GM21576 (cell line): ENCODE results near the gene MRI1.
A peak's percentile ranks its signal among the peaks of the same experiment; 100 is the strongest.
"Not testable (repeated sequence)": the region's sequence is repeated elsewhere in the genome, so short reads cannot be mapped to it uniquely, and the experiment has no call there.

Source experiments
- ATAC-seq: cut with Tn5 transposase; IDR thresholded peaks from one replicate; pipeline ENCODE4 v1.9.1; 2021; ENCODE audit warnings: mild to moderate bottlenecking, moderate library complexity; ENCODE audit not compliant: unreplicated experiment

Gene MRI1

DNA sequence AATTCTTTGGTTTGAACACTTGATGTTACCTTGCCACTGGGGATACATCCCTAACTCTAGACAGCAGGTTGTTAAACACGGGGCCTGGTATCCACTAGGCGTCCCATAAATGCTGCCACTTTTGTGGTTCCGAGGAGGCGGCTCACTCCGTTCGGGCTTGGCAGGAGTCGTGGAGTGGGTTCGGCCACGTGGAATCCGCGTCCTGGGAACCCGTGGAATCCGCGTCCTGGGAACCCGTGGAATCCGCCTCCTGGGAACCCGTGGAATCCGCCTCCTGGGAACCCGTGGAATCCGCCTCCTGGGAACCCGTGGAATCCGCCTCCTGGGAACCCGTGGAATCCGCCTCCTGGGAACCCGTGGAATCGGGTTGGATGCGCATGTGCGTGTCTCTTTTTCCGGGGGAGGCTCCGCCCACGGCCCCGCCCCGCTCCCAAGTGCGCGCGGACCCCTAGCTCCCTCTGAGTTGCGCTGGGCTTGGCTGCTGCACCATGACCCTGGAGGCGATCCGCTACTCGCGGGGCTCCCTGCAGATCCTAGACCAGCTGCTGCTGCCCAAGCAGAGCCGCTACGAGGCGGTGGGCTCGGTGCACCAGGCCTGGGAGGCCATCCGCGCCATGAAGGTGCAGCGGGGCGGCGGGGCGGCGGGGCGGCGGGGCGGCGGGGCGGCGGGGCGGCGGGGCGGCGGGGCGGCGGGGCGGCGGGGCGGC is at the start of gene MRI1:
Gene MRI1, plus strand, starts transcription at position 422 of the 707 bp plus-strand sequence. Its CDS starts 67 bp downstream, at position 489.
- no peak for ATAC-seq

DNA sequence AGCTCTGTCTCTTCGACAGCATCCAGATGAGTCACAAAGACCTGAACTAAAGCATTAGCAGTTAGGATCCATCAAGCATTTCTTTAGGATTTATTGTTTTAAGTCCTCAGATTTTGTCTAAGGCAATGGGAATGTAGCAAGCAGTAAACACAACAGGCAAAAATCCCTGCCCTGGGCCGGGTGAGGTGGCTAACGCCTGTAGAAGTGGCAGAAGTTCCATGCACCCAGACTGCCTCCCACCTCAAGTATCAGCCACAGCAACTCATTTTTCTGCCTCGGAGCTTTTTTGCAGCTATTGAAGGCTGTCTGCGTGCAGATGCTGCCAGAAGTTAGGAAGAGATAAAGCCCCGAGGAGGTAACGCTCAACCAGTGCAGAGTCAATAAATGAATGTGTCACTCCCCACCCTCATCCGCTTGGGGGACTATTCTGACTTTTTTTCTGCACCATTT is 47.1 kb upstream of the MRI1 start:
- ATAC-seq, result no peak

DNA sequence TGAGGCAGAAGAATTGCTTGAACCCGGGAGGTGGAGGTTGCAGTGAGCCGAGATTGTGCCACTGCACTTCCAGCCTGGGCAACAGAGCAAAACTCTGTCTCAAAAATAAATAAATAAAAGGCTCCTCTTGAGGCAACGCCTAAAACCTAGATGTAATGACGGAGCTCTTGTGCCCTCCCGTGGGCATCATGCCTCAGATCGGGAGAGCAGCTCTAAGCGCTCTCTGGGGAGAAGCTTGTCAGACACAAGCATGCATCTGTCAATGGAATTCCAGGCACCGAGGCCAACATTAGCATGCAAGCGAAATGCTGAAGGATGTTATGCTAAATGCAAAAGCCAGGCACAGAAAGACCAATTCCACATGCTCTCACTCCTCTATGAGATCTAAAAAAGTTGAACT is 45.6 kb upstream of the MRI1 start:
- ATAC-seq, result no peak

DNA sequence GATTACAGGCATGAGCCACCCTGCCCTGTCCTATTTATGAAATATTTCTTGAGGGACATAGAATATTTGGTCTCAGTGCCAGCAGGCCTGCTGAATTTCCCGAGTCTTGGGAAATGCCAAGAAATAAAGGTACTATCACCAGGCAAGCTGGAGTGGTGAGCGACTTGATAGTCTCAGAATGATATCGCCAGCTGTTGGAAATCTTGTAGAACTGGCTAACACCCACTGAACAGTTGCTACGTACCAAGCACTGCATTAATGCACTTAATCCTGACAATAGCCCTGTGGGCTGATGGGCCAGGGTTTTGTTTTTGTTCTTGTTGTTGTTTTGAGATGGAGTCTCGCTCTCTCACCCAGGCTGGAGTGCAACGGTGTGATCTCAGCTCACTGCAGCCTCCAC is 42.2 kb upstream of the MRI1 start:
- ATAC-seq, result no peak

DNA sequence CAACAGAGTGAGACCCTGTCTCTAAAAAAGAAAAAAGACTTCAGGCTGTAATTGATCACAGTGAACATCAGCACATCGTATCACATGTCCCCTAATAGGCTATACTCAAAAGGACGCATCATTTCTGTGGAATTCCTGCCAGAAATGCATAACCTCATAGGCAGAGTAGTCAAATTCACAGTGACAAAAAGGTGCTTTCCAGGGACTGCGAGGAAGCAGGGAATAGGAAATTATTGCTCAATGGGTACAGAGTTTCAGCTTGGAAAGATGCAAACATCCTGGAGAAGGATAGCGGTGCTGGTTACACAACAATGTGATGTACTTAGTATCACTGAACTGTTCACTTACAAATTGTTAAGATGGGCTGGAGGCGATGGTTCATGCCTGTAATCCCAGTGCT is 41.1 kb upstream of the MRI1 start:
- no peak for ATAC-seq

DNA sequence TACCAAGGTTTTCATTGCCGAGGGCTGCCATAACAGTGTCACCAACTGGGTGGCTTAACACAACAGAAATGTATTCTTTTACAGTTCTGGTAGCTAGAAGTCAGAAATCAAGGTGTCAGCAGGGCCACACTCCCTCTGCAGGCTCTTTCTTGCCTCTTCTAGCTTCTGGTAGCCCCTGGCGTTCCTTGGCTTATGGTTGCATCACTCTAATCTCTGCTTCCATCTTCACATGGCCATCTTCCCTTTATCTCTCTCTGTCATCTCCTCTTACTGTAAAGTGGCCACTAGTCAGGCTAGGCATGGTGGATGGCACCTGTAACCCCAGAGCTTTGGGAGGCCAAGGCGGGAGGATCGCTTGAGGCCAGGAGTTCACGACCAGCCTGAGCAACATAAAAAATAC is 38.0 kb upstream of the MRI1 start:
- no peak for ATAC-seq

DNA sequence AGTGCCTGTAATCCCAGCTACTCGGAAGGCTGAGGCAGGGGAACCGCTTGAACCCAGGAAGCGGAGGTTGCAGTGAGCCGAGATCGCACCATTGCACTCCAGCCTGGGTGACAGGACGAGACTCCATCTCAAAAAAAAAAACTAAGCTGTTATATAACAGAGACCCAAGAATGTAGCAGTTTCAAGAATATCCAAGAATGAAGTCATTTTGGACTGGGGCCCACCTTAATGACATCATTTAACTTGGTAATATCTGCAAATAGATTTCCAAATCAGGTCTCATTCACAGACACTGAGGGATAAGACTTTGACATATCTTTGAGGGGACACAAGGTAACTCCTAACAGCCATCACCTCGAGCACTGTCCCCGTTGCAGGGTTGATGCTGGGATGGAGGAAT is 36.5 kb upstream of the MRI1 start:
- ATAC-seq, result no peak

DNA sequence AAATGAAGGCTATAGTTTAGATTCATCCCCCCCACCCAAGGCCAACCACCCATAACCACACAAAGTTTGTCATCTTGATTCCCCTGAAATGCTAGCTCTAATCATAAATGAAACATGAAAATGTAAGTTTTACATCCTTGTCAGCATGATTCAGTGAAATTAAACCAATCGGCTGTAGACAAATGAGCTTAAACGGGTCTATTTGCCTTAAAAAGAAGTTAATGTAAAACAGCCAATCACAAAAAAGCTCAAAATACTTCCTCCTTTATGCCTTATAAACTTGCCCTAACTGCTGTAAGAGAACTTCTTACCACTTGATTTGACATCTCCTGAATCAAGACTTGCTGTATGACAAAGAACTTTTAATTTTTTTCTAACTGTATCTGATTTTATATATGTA is 34.5 kb upstream of the MRI1 start:
- no peak for ATAC-seq

DNA sequence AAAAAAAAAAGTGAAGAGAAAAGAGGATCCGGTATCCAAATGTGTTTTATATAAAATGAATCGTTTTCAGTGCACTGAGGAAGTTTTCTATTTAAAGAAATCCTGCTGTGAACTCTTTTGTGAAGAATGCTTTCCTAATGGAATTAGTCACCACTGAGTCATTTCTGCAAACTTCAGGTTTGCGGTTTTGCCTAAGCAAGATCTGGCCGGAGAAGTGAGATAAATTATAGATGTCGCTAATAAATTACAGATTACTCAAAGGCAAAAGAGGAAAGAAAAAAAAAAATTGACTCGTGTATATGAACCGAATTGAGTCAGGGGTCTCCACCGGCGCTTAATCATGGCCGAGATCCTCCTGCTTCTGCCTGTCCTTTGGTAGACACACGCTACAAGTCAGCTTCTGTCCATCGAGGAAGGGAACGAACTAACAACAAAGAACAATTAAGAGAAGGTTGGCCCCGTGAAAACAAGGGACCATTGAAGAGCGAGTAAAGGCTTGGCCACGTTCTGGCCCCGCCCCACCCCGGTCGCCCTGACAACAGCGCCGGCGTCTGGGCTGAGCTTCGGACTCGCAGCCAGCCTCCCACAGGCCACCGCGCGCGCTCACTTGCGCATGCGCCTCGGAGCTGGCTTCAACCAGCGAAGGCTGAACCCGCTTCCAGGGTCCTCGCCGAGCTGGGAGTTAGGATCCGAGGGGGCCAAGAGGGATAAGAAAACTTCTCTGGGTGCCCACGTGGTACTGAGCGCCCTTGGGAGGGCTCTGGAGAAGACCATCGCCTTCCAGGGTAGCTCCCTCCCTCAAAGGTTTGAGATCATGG is 33.0 kb upstream of the MRI1 start:
- ATAC-seq, result peak; percentile 97

DNA sequence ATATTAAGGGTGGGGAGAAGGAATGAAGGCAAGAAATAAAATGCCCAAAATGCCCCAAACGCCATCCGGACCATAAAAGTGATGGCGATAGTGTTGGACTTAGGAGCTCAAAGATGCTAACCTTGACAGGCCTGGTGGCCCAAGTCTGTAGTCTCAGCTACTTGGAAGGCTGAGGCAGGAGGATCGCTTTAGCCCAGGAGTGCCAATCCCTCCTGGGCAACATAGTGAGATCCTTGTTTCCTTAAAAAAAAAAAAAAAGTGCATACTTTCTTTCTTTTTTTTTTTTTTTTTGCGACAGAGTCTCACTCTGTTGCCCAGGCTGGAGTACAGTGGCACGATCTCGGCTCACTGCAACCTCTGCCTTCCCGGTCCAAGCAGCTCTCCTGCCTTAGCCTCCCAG is 32.0 kb upstream of the MRI1 start:
- ATAC-seq, result no peak

DNA sequence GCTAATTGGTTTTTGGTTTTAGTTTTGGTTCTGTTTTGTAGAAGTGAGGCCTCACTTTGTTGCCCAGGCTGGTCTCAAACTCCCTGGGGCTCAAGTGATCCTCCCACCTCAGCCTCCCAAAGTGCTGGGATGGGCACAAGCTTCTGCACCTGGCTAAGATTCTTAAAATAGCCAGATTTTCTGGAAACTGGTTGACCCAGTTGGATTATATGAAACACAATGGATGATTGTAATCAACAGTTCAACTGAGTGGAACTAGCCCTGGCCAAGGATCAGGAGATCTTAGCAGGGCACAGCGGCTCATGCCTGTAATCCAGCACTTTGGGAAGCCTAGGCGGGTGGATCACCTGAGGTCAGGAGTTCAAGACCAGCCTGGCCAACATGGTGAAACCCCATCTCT is 29.6 kb upstream of the MRI1 start:
- no peak for ATAC-seq

DNA sequence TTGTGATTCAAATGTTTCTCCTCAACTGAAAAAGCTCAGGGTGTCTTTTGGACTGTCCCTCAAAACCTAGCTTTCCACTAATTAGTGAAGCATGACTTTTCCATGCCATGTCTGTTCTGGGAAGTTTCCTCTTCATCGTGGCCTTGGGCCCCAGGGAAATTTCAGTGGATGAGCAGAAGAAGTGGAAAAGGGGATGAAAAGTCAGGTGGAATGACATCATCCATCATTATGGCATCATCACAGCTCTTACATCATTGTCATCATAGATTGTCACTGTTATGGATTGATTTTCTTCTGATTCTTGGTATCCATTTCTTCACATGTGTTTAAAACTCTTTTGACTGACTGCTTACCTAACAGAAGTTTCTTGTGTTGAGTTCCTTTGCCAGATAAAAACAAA is 26.2 kb upstream of the MRI1 start:
- ATAC-seq, result no peak

DNA sequence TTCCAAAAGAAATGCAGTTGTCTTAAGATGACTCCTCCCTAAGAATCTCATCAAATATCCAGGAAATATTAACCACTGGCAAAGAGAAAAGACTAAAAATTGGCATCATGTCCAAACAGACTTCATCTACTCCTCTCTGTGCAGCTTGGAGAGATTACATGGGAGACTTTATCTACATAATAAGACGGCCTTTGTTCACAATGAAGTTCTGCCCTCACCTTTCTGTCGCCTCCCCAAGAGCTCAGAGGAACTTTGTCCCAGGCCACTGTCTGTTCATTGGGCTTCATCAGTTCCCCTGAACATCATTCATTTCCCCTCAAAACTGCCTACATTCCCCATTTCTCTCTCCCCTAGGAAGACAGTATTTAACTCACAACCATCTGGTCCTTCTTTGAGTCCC is 22.4 kb upstream of the MRI1 start:
- ATAC-seq, result no peak

DNA sequence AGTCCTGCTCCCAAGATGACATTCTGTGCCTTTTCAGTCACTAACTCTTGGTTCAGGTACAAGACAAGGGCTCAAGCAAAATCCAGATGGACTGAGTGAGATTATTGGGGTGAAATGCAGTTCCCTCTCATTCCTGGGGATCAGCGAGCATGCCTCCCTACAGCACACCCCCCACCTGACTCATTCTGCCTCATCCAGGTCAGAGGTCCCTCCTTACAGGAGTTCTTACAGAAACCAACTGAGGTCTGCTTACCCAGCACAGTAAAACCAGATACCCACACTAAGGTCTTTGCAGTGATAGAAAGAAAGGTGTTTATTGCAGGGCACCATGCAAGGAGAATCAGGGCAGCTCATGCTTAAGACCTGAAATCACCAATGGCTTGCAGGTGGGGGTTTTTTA is 21.6 kb upstream of the MRI1 start:
- no peak for ATAC-seq

DNA sequence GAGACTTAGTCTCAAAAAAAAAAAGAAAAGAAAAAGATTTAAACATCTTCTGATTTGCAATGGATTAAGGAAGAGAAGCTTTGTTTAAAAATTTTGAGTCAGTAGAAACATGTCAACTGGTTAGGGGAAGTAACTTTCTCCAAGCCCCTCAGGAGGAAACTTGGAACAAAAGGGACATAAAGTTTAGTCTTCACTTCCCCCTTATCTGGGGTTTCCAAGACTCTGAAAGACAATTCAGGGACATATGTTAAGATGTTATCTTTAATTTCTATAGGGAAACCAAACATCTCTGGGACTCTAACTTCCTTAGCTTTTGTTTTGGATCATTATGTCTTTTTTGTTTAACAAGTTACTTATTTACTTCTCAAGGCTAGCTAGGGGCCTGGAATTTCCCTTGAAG is 20.1 kb upstream of the MRI1 start:
- no peak for ATAC-seq

DNA sequence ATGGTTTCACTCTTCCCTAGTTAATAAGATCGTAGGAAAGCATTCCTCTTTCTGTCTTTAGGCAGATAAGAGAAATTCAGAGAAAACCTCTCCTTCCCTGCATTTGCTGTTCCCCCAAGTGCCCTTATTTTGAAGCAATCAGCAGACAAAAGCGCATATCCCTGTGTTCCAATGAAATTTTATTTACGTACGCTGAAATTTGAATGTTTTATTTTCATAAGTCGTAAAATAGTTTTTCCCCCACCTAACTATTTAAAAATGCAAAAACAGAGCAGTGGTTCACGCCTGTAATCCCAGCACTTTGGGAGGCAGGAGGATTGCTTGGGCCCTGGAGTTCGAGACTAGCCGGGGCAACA is 17.2 kb upstream of the MRI1 start:
- no peak for ATAC-seq

DNA sequence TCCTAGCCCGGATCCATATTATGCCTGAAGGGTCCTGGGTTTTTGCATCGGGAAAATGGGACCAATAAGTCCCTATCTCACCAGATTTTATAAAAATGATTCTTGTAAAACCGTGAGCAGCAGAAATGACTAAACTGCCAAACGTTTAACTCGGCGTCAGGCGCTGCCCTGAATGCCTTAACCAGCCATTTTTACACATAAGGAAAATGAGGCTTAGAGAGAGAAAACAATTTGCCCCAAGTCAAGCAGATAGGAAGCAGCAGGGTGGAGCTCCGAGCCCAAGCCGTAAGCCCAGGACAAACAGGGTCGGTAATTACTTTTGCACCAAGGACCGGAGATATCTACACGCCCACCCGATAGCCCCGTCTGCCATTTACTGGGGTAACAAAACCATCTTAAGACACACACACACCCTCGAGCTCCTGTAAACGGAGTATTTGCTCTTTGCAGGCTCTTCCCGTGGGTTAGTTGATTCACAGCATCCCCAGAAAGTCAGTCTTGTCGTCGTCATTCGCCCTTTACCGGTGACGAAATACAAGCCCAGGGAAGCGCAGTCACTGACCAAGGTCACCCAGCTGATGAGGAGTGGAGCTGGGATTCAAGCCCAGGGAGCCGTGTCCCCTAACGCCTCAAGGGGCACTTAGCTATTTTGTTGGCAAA is 16.0 kb upstream of the MRI1 start:
- ATAC-seq, result no peak

DNA sequence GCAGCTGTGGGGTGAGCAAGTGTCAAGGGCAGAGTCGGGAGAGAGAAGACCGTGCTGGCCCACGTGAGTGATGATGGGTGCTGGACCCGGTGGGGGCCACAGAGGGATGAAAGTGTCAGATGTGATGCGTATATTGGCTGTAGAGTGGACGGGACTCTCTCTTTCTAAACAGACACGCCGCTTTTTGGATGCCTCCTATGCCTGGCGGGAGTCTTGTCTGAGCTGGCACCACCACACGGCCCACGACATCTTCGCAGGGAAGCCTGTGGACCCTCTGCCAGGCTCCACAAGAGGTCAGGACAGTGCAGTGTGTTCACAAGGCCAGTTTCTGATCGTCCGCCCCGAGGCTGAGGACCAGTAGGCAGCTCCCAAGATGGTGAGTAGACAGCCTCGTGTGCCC is 12.9 kb upstream of the MRI1 start:
- ATAC-seq, result no peak

DNA sequence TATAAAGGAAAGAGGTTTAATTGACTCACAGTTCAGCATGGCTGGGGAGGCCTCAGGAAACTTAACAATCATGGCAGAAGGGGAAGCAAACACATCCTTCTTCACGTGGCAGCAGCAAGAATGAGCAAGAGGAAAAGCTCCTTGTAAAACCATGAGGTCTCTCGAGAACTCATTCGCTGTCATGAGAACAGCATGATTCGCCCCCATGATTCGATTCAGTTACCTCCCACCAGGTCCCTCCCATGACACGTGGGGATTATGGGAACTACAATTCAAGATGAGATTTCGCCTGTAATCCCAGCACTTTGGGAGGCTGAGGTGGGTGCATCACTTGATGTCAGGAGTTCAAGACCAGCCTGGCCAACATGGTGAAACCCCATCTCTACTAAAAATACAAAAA is 10.7 kb upstream of the MRI1 start:
- not testable (repeated sequence) for ATAC-seq

DNA sequence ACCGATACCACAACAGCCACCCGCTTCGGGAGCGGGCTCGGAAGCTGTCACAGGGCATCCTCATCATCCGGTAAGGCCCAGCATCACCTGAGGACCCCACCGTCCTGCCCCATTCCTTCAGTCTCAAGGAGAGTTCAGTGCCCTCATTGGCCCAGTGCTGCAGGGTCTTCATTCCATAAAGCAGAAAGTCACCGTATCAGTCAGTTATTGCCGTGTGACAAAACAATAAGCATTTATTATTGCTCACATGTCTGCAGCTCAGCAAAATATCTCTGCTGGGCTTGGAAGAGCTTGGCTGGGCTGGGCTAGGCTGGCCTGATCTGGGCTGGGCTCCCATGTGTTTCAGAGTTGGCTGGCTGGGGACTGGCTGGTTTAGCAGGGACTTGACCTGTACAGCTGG is 8.1 kb upstream of the MRI1 start:
- no peak for ATAC-seq

DNA sequence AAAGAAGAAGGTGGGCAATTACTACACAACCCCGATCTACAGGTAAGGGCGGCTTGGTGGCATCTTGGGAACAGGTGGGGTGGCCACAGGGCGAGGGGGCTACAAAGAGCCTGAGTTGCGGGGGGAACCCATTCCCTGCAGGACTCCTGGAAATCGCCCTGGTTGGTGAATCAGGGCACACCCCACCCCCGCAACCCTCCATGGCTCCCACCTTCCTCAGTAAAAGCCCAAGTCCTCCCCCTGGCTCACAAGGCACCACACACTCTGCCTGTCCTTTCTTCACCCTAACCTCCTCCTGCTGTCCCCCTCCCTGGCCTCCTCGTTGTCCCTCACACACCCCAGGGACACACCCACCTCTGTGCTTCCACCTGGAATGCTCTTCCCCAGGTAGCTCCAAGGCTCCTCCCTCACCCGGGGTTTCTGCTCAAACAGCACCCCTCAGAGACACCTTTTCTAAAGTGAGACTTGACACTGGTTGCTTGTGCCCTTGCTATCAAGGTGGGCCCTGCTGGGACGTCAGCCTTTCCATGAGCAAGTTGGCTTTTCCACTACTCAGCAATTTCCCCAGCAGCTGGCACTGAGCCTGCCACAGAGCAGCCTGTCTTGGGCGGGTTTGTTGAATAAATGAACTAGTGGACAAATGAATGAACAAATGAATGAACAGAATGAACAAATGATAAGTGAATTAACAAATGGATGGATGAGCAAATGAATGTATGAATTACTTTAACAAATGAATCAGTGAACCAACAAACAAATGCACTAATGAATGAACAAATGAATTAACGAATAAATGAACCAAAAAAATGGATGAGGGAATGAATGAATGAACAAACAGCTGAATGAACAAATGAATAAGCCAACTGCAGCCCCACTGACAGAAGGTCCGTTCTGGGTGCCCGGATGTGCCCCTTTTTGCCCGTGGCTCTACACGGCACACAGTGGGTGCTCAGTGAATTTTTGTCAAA is 6.2 kb upstream of the MRI1 start:
- ATAC-seq, result no peak
